SK-MEL-5 (cell line): ENCODE data around the gene PRKRA. TPM values are rescaled to one million over a fixed set of nuclear protein-coding genes. Genes with fewer than 3 reads are reported as not detected.

Source experiments
- DNase-seq: peaks from one replicate; pipeline ENCODE4 v3.0.0-alpha.2; 2016; ENCODE audit warnings: low read depth, low spot score
- in situ Hi-C: cut with HindIII; loops from 2 replicates; pipeline ENCODE4 v1.10.0; 2016; ENCODE audit warnings: low sequenced_read_pairs, high pct_unique_total_duplicates, low pct_unique_long_range_greater_than_20kb
- total RNA-seq: library from RNA; depleted of rRNA; stranded (reverse); fragments of >200 nt; shearing (Covaris generic); gene quantifications from 2 replicates; pipeline ENCODE4 v1.2.3, GENCODE V29; 2014; rRNA removed

The PRKRA gene
- total RNA-seq, 1 experiment from 2014 or later, result 39.4 TPM

- in situ Hi-C loops, result no loop called here
- no peak for DNase-seq
Observed at GRCh38 chr2:178395295-178395694, 55.7 kb downstream of the PRKRA start.

- no peak for DNase-seq
- in situ Hi-C loops, result no loop called here
Observed at GRCh38 chr2:178394859-178395258, 56.1 kb downstream of the PRKRA start.

DNA sequence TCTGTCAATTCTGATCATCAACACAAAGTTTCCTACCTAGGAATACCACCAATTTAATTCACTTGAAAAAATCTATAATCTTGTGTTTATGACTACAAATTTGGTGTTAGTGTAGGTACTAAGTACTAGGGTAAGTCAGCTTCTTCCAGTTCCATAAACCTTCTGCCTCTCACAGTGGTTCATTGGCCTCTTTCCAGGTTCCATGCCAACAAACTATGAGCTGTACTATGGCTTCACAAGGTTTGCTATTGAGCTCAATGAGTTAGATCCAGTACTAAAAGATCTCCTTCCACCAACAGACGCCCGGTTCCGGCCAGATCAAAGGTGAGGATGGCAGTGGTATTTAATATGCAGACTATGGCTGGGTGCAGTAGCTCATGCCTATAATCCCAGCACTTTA, 58.8 kb downstream of the PRKRA start:
- no peak for DNase-seq
- in situ Hi-C loops, result no loop called here

GRCh38 chr2:178391701-178392100, 59.3 kb downstream of the PRKRA start:
- in situ Hi-C loops, result no loop called here

GRCh38 chr2:178388287-178388686, 62.7 kb downstream of the PRKRA start:
- in situ Hi-C loops, result no loop called here
- no peak for DNase-seq

More at GRCh38 chr2:178391701-178392100, 59.3 kb downstream of the PRKRA start:
- DNase-seq, result no peak

DNA sequence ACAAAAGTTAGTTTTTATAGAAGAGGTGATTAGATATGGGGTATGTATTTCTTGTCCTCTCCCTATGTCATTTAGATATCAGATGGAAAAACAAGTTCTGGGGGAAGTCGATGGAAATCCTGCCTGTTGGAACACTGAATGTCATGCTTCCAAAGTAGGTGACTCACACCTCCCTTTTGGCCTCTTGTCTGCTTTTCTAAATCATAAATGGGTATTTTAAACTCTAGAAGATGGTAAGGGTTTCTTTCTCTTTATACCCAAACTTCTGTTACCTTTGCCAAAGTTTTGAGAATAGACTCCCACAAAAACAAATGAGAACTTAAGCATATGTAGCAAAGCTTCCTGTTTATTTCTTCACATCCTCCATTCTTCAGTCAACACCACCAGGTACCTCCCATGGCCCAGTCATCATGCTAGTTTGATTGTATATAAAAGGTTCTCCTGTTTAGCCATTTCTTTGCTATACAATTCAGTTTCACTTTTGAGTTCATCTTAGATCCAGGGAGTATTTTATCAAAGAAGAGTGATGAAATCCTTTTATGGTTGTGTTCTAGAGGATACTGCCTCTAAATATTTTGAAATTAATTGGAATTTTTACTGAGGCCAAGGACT, 63.9 kb downstream of the PRKRA start:
- DNase-seq, result no peak
- in situ Hi-C loops, result no loop called here

DNA sequence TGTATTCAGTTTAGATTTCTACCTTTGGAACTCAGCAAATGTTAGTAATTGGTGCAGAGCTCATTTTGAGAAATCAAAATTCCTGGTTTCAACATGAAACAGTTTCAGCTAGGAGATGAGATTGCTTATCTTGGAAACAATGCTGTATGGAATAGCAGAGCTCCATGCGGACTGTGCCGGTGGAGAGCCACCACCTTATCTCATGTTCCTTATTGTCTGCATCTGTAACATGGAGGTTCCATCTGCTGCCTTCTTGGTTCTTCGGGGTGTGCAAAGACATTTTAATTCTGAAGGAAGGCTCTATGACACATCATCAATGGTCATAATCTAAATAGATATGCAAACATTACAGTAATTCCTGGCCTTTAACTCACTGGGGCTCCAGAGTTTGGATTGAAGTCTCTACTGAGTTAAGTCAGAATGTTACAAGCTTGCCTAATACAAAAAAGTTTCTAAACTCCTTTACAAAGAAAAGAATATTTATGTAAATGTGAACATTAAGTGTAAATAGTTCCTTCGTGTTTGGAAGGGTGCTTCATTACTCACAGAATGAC, 65.3 kb downstream of the PRKRA start:
- in situ Hi-C loops, result no loop called here
- DNase-seq, result no peak

DNA sequence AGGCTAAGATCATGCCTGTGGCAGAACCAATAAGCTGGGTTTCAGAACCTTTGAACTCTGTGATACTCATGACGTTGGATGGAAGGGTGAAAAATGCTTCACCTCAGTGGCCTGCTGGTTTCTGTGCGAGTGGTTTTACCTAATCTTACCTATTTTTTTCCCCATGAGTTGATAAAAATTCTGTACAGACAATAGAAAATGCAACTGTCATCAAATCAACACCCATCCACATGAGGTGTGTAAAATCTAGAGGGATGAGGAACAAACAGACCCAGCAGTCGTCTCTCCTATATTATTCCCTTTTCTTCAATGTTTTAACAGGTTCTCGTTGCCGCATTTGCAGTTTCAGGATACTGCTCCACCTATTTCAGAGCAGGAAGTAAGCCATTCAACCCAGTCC, 67.3 kb downstream of the PRKRA start:
- no peak for DNase-seq
- in situ Hi-C loops, result no loop called here

Other genes with a start within 250 kb of the PRKRA start
- 0.34 and 0.56 TPM in 2 replicates for gene PJVK, start 203 bp upstream of the PRKRA start, total RNA-seq
- gene FKBP7, start 27.4 kb upstream of the PRKRA start, total RNA-seq, result 31.2 and 33.5 TPM in 2 replicates
- 12.4 and 14.0 TPM in 2 replicates for gene PLEKHA3, start 29.3 kb upstream of the PRKRA start, total RNA-seq